Colonic mucosa (tissue), 4 donors: ENCODE measurements around the gene SESN1. TPM values are rescaled to one million over a fixed set of nuclear protein-coding genes. Genes with fewer than 3 reads are reported as not detected.
"Not testable (repeated sequence)": the region's sequence is repeated elsewhere in the genome, so short reads cannot be mapped to it uniquely, and the experiment has no call there.

Experiments used
- DNase-seq: peaks from one replicate; pipeline ENCODE4 v3.0.0-alpha.2; 2020
- H3K27ac ChIP-seq: fragments of 200-600 bp; one replicate; pipeline ENCODE4 v1.8.0; 2021
- H3K27me3 ChIP-seq: fragments of 200-600 bp; one replicate; pipeline ENCODE4 v1.8.0; 2021
- H3K36me3 ChIP-seq: fragments of 200-600 bp; one replicate; pipeline ENCODE4 v1.8.0; 2021
- H3K4me1 ChIP-seq: fragments of 200-600 bp; one replicate; pipeline ENCODE4 v1.8.0; 2021; ENCODE audit warnings: mild to moderate bottlenecking
- H3K4me3 ChIP-seq: fragments of 200-600 bp; one replicate; pipeline ENCODE4 v1.8.0; 2021
- H3K9ac ChIP-seq, 2 donors: one replicate each; pipeline ENCODE4 v1.7.0; 2013; ENCODE audit warnings: control low read depth in 2 of 2, low read depth in 2 of 2, low read length in 2 of 2
- H3K9me3 ChIP-seq: fragments of 200-600 bp; one replicate; pipeline ENCODE4 v1.8.0; 2021
- CTCF ChIP-seq: fragments of 200-600 bp; IDR thresholded peaks from one replicate; pipeline ENCODE4 v1.8.0; 2022; ENCODE audit warnings: antibody characterized with exemption, mild to moderate bottlenecking
- intact Hi-C: fragments of 100-400 bp; cut with DNase I; formaldehyde crosslinking; loops from one replicate; pipeline ENCODE4 v1.14.1; 2022
- total RNA-seq, 2 donors: library from RNA; stranded (reverse); fragmentation: NEBNext Ultra II Directional in 1 of 2; extraction: Animal tissue kit (Norgen Biotek cat#: 25700) in 1 of 2; gene quantifications; one replicate each; pipeline ENCODE4 v1.2.1, GENCODE V29; 2021
- donor health status: healthy.
- donor health status: DM: no; HTN: no; CAD: no.
- donor health status: DM: no; HTN: no; CAD: no.

The SESN1 gene
- total RNA-seq, 2 donors from 2014 or later = 16.9 to 20.7 TPM

GRCh38 chr6:108988296-108988695 lies 106.3 kb downstream of the SESN1 start:
- DNase-seq = no peak
- Histone ChIP-seq H3K9ac (no peak overlapping the region), H3K27me3 (no peaks in the 10 kb centered on the region), H3K27ac (no peak overlapping the region), H3K4me3 (no peak overlapping the region), H3K36me3 (no peaks in the 10 kb centered on the region), H3K9me3 (no peaks in the 10 kb centered on the region), H3K4me1 (no peaks in the 10 kb centered on the region)
- intact Hi-C loops = no loop called here
- TF ChIP-seq CTCF = no peak

- no peak for TF ChIP-seq CTCF
- Histone ChIP-seq H3K9me3 (no peaks in the 10 kb centered on the region), H3K36me3 (no peaks in the 10 kb centered on the region), H3K9ac (no peak overlapping the region), H3K27me3 (no peaks in the 10 kb centered on the region), H3K4me1 (no peaks in the 10 kb centered on the region), H3K27ac (no peak overlapping the region), H3K4me3 (no peak overlapping the region)
- intact Hi-C loops = no loop called here
- no peak for DNase-seq
Measured at GRCh38 chr6:108987156-108987555, 107.5 kb downstream of the SESN1 start.

GRCh38 chr6:108985301-108985700 lies 109.3 kb downstream of the SESN1 start:
- H3K4me3 ChIP-seq = no peak overlapping the region
- no peak for DNase-seq
- intact Hi-C loops = no loop called here
- no peak for TF ChIP-seq CTCF
- no peak overlapping the region for H3K27ac ChIP-seq
- H3K27me3 ChIP-seq = no peaks in the 10 kb centered on the region
- H3K36me3 ChIP-seq = no peaks in the 10 kb centered on the region
- H3K4me1 ChIP-seq = no peaks in the 10 kb centered on the region
- no peak overlapping the region for H3K9ac ChIP-seq
- H3K9me3 ChIP-seq = no peaks in the 10 kb centered on the region

- DNase-seq = no peak
- TF ChIP-seq CTCF = no peak
- intact Hi-C loops = no loop called here
- Histone ChIP-seq H3K4me1 (no peaks in the 10 kb centered on the region), H3K27ac (no peak overlapping the region), H3K36me3 (no peaks in the 10 kb centered on the region), H3K9me3 (no peaks in the 10 kb centered on the region), H3K27me3 (no peaks in the 10 kb centered on the region), H3K4me3 (no peak overlapping the region), H3K9ac (no peak overlapping the region)
Measured at GRCh38 chr6:108983151-108983550, 111.5 kb downstream of the SESN1 start.

- H3K9ac ChIP-seq = no peak overlapping the region
- H3K9me3 ChIP-seq = no peaks in the 10 kb centered on the region
- no peaks in the 10 kb centered on the region for H3K27me3 ChIP-seq
- H3K36me3 ChIP-seq = no peaks in the 10 kb centered on the region
- no peaks in the 10 kb centered on the region for H3K4me1 ChIP-seq
- no peak for DNase-seq
- H3K27ac ChIP-seq = no peak overlapping the region
- intact Hi-C loops = no loop called here
- no peak for TF ChIP-seq CTCF
- no peak overlapping the region for H3K4me3 ChIP-seq
Measured at GRCh38 chr6:108982154-108983113, 112.2 kb downstream of the SESN1 start.

- H3K4me1 ChIP-seq, DNase-seq, H3K4me3 ChIP-seq, H3K9ac ChIP-seq, H3K9me3 ChIP-seq, intact Hi-C loops, H3K36me3 ChIP-seq, H3K27me3 ChIP-seq, H3K27ac ChIP-seq: not testable (repeated sequence)
Measured at GRCh38 chr6:108978638-108979037, 116.0 kb downstream of the SESN1 start.
